ENCODE data around the gene PRKCE. TPM values are rescaled to one million over a fixed set of nuclear protein-coding genes. Genes with fewer than 3 reads are reported as not detected.

PRKCE gene
- total RNA-seq, 2 experiments from 2014 or later, result 24.9 to 26.2 TPM

GRCh38 chr2:45734952-45735351 lies 83.5 kb downstream of the PRKCE start:
- no peak for ATAC-seq (ENCODE audit: poor library complexity)

GRCh38 chr2:45736757-45737704 lies 85.6 kb downstream of the PRKCE start:
- no peaks in the 10 kb centered on the region for H3K36me3 ChIP-seq (ENCODE audit: insufficient read depth, low read length)
- intact Hi-C loops (cut with DNase I, micrococcal nuclease), result no loop called here
- TF ChIP-seq CTCF (IDR thresholded peaks at IDR 0.05), result no peak
- no peak overlapping the region for H3K4me3 ChIP-seq (ENCODE audit: low read length)
- no peak overlapping the region for H3K27ac Mint-ChIP-seq
- H3K9me3 ChIP-seq (ENCODE audit: control insufficient read depth in 1 of 2, insufficient read depth in 1 of 2, low read length in 2 of 2), result no peaks in the 10 kb centered on the region
- no peaks in the 10 kb centered on the region for H3K36me3 Mint-ChIP-seq (ENCODE audit: low read depth)
- H3K27ac ChIP-seq (ENCODE audit: low read depth in 1 of 2, low read length in 2 of 2), result no peak overlapping the region
- H3K27me3 ChIP-seq (ENCODE audit: control insufficient read depth in 1 of 2, insufficient read depth in 2 of 2, low read length in 2 of 2), result no peaks in the 10 kb centered on the region
- no peak for DNase-seq
- POLR2A ChIA-PET, result no interaction called here
- peaks cover 5% of the 10 kb centered on the region for H3K4me1 Mint-ChIP-seq (ENCODE audit: low read depth)
- CTCF ChIA-PET, result no interaction called here
- no peaks in the 10 kb centered on the region for H3K9me3 Mint-ChIP-seq
- no peak overlapping the region for H3K4me3 Mint-ChIP-seq
- H3K4me1 ChIP-seq (ENCODE audit: insufficient read depth, low read length), result no peaks in the 10 kb centered on the region
- no peak for ATAC-seq (ENCODE audit: poor library complexity)
- no peaks in the 10 kb centered on the region for H3K27me3 Mint-ChIP-seq

More at GRCh38 chr2:45734952-45735351, 83.5 kb downstream of the PRKCE start:
- Mint-ChIP-seq H3K27me3 (no peaks in the 10 kb centered on the region), H3K4me1 (ENCODE audit: low read depth) (peaks cover 5% of the 10 kb centered on the region), H3K36me3 (ENCODE audit: low read depth) (no peaks in the 10 kb centered on the region), H3K27ac (no peak overlapping the region), H3K9me3 (no peaks in the 10 kb centered on the region), H3K4me3 (no peak overlapping the region)
- ChIA-PET POLR2A (no interaction called here), CTCF (no interaction called here)
- no peak overlapping the region for H3K27ac ChIP-seq (ENCODE audit: low read depth in 1 of 2, low read length in 2 of 2)
- H3K4me3 ChIP-seq (ENCODE audit: low read length), result no peak overlapping the region
- H3K9me3 ChIP-seq (ENCODE audit: control insufficient read depth in 1 of 2, insufficient read depth in 1 of 2, low read length in 2 of 2), result no peaks in the 10 kb centered on the region
- DNase-seq, result no peak
- no peaks in the 10 kb centered on the region for H3K36me3 ChIP-seq (ENCODE audit: insufficient read depth, low read length)
- intact Hi-C loops (cut with DNase I, micrococcal nuclease), result no loop called here
- H3K4me1 ChIP-seq (ENCODE audit: insufficient read depth, low read length), result no peaks in the 10 kb centered on the region
- no peaks in the 10 kb centered on the region for H3K27me3 ChIP-seq (ENCODE audit: control insufficient read depth in 1 of 2, insufficient read depth in 2 of 2, low read length in 2 of 2)
- TF ChIP-seq CTCF (IDR thresholded peaks at IDR 0.05), result no peak

GRCh38 chr2:45739796-45740485 lies 88.5 kb downstream of the PRKCE start:
- Histone ChIP-seq H3K4me3 (ENCODE audit: low read length) (no peak overlapping the region), H3K27me3 (ENCODE audit: control insufficient read depth in 1 of 2, insufficient read depth in 2 of 2, low read length in 2 of 2) (no peaks in the 10 kb centered on the region), H3K4me1 (ENCODE audit: insufficient read depth, low read length) (no peaks in the 10 kb centered on the region), H3K36me3 (ENCODE audit: insufficient read depth, low read length) (no peaks in the 10 kb centered on the region), H3K27ac (ENCODE audit: low read depth in 1 of 2, low read length in 2 of 2) (no peak overlapping the region), H3K9me3 (ENCODE audit: control insufficient read depth in 1 of 2, insufficient read depth in 1 of 2, low read length in 2 of 2) (no peaks in the 10 kb centered on the region)
- no peaks in the 10 kb centered on the region for H3K36me3 Mint-ChIP-seq (ENCODE audit: low read depth)
- no peaks in the 10 kb centered on the region for H3K27me3 Mint-ChIP-seq
- no peak for DNase-seq
- H3K9me3 Mint-ChIP-seq, result no peaks in the 10 kb centered on the region
- H3K27ac Mint-ChIP-seq, result no peak overlapping the region
- intact Hi-C loops (cut with DNase I, micrococcal nuclease), result no loop called here
- no peak for TF ChIP-seq CTCF (IDR thresholded peaks at IDR 0.05)
- H3K4me1 Mint-ChIP-seq (ENCODE audit: low read depth), result peaks cover 5% of the 10 kb centered on the region
- POLR2A ChIA-PET, result no interaction called here
- no peak overlapping the region for H3K4me3 Mint-ChIP-seq
- CTCF ChIA-PET, result no interaction called here
- no peak for ATAC-seq (ENCODE audit: poor library complexity)
